ENCODE data around the gene KCNT2.

KCNT2 gene

GRCh38 chr1:196464480-196464941 lies 143.7 kb downstream of the KCNT2 start:
- Histone ChIP-seq H3K4me1 (ENCODE audit: control insufficient read depth, insufficient read depth, low read length) (no peaks in the 10 kb centered on the region), H3K9ac (ENCODE audit: low read depth, low read length) (no peak overlapping the region), H3K27me3 (ENCODE audit: control insufficient read depth, insufficient read depth, low read length) (no peaks in the 10 kb centered on the region), H3K9me3 (ENCODE audit: control insufficient read depth, insufficient read depth, low read length) (no peaks in the 10 kb centered on the region), H3K36me3 (ENCODE audit: control insufficient read depth, insufficient read depth, low read length) (no peaks in the 10 kb centered on the region), H3K4me3 (ENCODE audit: low read depth, low read length) (no peak overlapping the region)

- peaks cover 2% of the 10 kb centered on the region for H3K4me1 ChIP-seq (ENCODE audit: control insufficient read depth, insufficient read depth, low read length)
- no peak overlapping the region for H3K9ac ChIP-seq (ENCODE audit: low read depth, low read length)
- H3K36me3 ChIP-seq (ENCODE audit: control insufficient read depth, insufficient read depth, low read length): no peaks in the 10 kb centered on the region
- H3K9me3 ChIP-seq (ENCODE audit: control insufficient read depth, insufficient read depth, low read length): no peaks in the 10 kb centered on the region
- no peaks in the 10 kb centered on the region for H3K27me3 ChIP-seq (ENCODE audit: control insufficient read depth, insufficient read depth, low read length)
- no peak overlapping the region for H3K4me3 ChIP-seq (ENCODE audit: low read depth, low read length)
Measured at GRCh38 chr1:196462086-196462485, 146.2 kb downstream of the KCNT2 start.

- no peak overlapping the region for H3K4me3 ChIP-seq (ENCODE audit: low read depth, low read length)
- H3K9me3 ChIP-seq (ENCODE audit: control insufficient read depth, insufficient read depth, low read length): no peaks in the 10 kb centered on the region
- H3K27me3 ChIP-seq (ENCODE audit: control insufficient read depth, insufficient read depth, low read length): no peaks in the 10 kb centered on the region
- H3K4me1 ChIP-seq (ENCODE audit: control insufficient read depth, insufficient read depth, low read length): peaks cover 2% of the 10 kb centered on the region
- H3K36me3 ChIP-seq (ENCODE audit: control insufficient read depth, insufficient read depth, low read length): no peaks in the 10 kb centered on the region
- no peak overlapping the region for H3K9ac ChIP-seq (ENCODE audit: low read depth, low read length)
Measured at GRCh38 chr1:196461521-196461920, 146.7 kb downstream of the KCNT2 start.

GRCh38 chr1:196459383-196459782 lies 148.9 kb downstream of the KCNT2 start:
- no peak overlapping the region for H3K4me3 ChIP-seq (ENCODE audit: low read depth, low read length)
- no peak overlapping the region for H3K9ac ChIP-seq (ENCODE audit: low read depth, low read length)
- H3K4me1 ChIP-seq (ENCODE audit: control insufficient read depth, insufficient read depth, low read length): peaks cover 2% of the 10 kb centered on the region
- no peaks in the 10 kb centered on the region for H3K27me3 ChIP-seq (ENCODE audit: control insufficient read depth, insufficient read depth, low read length)
- H3K36me3 ChIP-seq (ENCODE audit: control insufficient read depth, insufficient read depth, low read length): no peaks in the 10 kb centered on the region
- H3K9me3 ChIP-seq (ENCODE audit: control insufficient read depth, insufficient read depth, low read length): no peaks in the 10 kb centered on the region

- Histone ChIP-seq H3K36me3 (ENCODE audit: control insufficient read depth, insufficient read depth, low read length) (no peaks in the 10 kb centered on the region), H3K4me1 (ENCODE audit: control insufficient read depth, insufficient read depth, low read length) (peaks cover 16% of the 10 kb centered on the region), H3K4me3 (ENCODE audit: low read depth, low read length) (no peak overlapping the region), H3K27me3 (ENCODE audit: control insufficient read depth, insufficient read depth, low read length) (no peaks in the 10 kb centered on the region), H3K9ac (ENCODE audit: low read depth, low read length) (no peak overlapping the region), H3K9me3 (ENCODE audit: control insufficient read depth, insufficient read depth, low read length) (no peaks in the 10 kb centered on the region)
Measured at GRCh38 chr1:196454792-196455191, 153.4 kb downstream of the KCNT2 start.

GRCh38 chr1:196451103-196451502 lies 157.1 kb downstream of the KCNT2 start:
- H3K9me3 ChIP-seq (ENCODE audit: control insufficient read depth, insufficient read depth, low read length): no peaks in the 10 kb centered on the region
- no peak overlapping the region for H3K9ac ChIP-seq (ENCODE audit: low read depth, low read length)
- peaks cover 23% of the 10 kb centered on the region for H3K4me1 ChIP-seq (ENCODE audit: control insufficient read depth, insufficient read depth, low read length)
- H3K4me3 ChIP-seq (ENCODE audit: low read depth, low read length): no peak overlapping the region
- no peaks in the 10 kb centered on the region for H3K36me3 ChIP-seq (ENCODE audit: control insufficient read depth, insufficient read depth, low read length)
- H3K27me3 ChIP-seq (ENCODE audit: control insufficient read depth, insufficient read depth, low read length): no peaks in the 10 kb centered on the region

GRCh38 chr1:196450143-196451095 lies 157.8 kb downstream of the KCNT2 start:
- Histone ChIP-seq H3K4me1 (ENCODE audit: control insufficient read depth, insufficient read depth, low read length) (peaks cover 23% of the 10 kb centered on the region), H3K36me3 (ENCODE audit: control insufficient read depth, insufficient read depth, low read length) (no peaks in the 10 kb centered on the region), H3K9me3 (ENCODE audit: control insufficient read depth, insufficient read depth, low read length) (no peaks in the 10 kb centered on the region), H3K4me3 (ENCODE audit: low read depth, low read length) (no peak overlapping the region), H3K9ac (ENCODE audit: low read depth, low read length) (no peak overlapping the region), H3K27me3 (ENCODE audit: control insufficient read depth, insufficient read depth, low read length) (no peaks in the 10 kb centered on the region)

- Histone ChIP-seq H3K4me3 (ENCODE audit: low read depth, low read length) (no peak overlapping the region), H3K36me3 (ENCODE audit: control insufficient read depth, insufficient read depth, low read length) (no peaks in the 10 kb centered on the region), H3K9me3 (ENCODE audit: control insufficient read depth, insufficient read depth, low read length) (no peaks in the 10 kb centered on the region), H3K9ac (ENCODE audit: low read depth, low read length) (no peak overlapping the region), H3K27me3 (ENCODE audit: control insufficient read depth, insufficient read depth, low read length) (no peaks in the 10 kb centered on the region), H3K4me1 (ENCODE audit: control insufficient read depth, insufficient read depth, low read length) (peaks cover 23% of the 10 kb centered on the region)
Measured at GRCh38 chr1:196449460-196449859, 158.8 kb downstream of the KCNT2 start.

GRCh38 chr1:196445775-196446174 lies 162.5 kb downstream of the KCNT2 start:
- Histone ChIP-seq H3K36me3 (ENCODE audit: control insufficient read depth, insufficient read depth, low read length) (no peaks in the 10 kb centered on the region), H3K9me3 (ENCODE audit: control insufficient read depth, insufficient read depth, low read length) (no peaks in the 10 kb centered on the region), H3K4me3 (ENCODE audit: low read depth, low read length) (no peak overlapping the region), H3K9ac (ENCODE audit: low read depth, low read length) (no peak overlapping the region), H3K4me1 (ENCODE audit: control insufficient read depth, insufficient read depth, low read length) (peaks cover 14% of the 10 kb centered on the region), H3K27me3 (ENCODE audit: control insufficient read depth, insufficient read depth, low read length) (no peaks in the 10 kb centered on the region)

GRCh38 chr1:196444634-196445033 lies 163.6 kb downstream of the KCNT2 start:
- Histone ChIP-seq H3K36me3 (ENCODE audit: control insufficient read depth, insufficient read depth, low read length) (no peaks in the 10 kb centered on the region), H3K9ac (ENCODE audit: low read depth, low read length) (no peak overlapping the region), H3K9me3 (ENCODE audit: control insufficient read depth, insufficient read depth, low read length) (no peaks in the 10 kb centered on the region), H3K4me3 (ENCODE audit: low read depth, low read length) (no peak overlapping the region), H3K4me1 (ENCODE audit: control insufficient read depth, insufficient read depth, low read length) (peaks cover 9% of the 10 kb centered on the region), H3K27me3 (ENCODE audit: control insufficient read depth, insufficient read depth, low read length) (no peaks in the 10 kb centered on the region)

GRCh38 chr1:196442366-196442765 lies 165.9 kb downstream of the KCNT2 start:
- Histone ChIP-seq H3K4me1 (ENCODE audit: control insufficient read depth, insufficient read depth, low read length) (peaks cover under 1% of the 10 kb centered on the region), H3K36me3 (ENCODE audit: control insufficient read depth, insufficient read depth, low read length) (no peaks in the 10 kb centered on the region), H3K4me3 (ENCODE audit: low read depth, low read length) (no peak overlapping the region), H3K9ac (ENCODE audit: low read depth, low read length) (no peak overlapping the region), H3K9me3 (ENCODE audit: control insufficient read depth, insufficient read depth, low read length) (no peaks in the 10 kb centered on the region), H3K27me3 (ENCODE audit: control insufficient read depth, insufficient read depth, low read length) (no peaks in the 10 kb centered on the region)

- no peaks in the 10 kb centered on the region for H3K27me3 ChIP-seq (ENCODE audit: control insufficient read depth, insufficient read depth, low read length)
- no peaks in the 10 kb centered on the region for H3K9me3 ChIP-seq (ENCODE audit: control insufficient read depth, insufficient read depth, low read length)
- H3K4me3 ChIP-seq (ENCODE audit: low read depth, low read length): no peak overlapping the region
- no peaks in the 10 kb centered on the region for H3K36me3 ChIP-seq (ENCODE audit: control insufficient read depth, insufficient read depth, low read length)
- H3K9ac ChIP-seq (ENCODE audit: low read depth, low read length): no peak overlapping the region
- no peaks in the 10 kb centered on the region for H3K4me1 ChIP-seq (ENCODE audit: control insufficient read depth, insufficient read depth, low read length)
Measured at GRCh38 chr1:196440711-196441110, 167.5 kb downstream of the KCNT2 start.

All from iPS-15b (cell line).